Esophagus muscularis mucosa (tissue), 4 donors: ENCODE results near the gene RTP5. TPM values are rescaled to one million over a fixed set of nuclear protein-coding genes. Genes with fewer than 3 reads are reported as not detected.

ENCODE experiments used
- DNase-seq: peaks from one replicate; pipeline ENCODE4 v3.0.0-alpha.2; 2017; ENCODE audit errors: extremely low spot score
- H3K27ac ChIP-seq, 4 donors: fragments of 200-600 bp; sonication (generic); replicated peaks in 1 of 4; 1 replicate in 3 of 4; 2 replicates in 1 of 4; pipeline ENCODE4 v1.5.1; 2016 to 2019; ENCODE audit warnings: mild to moderate bottlenecking in 1 of 4
- H3K27me3 ChIP-seq, 4 donors: fragments of 200-600 bp; sonication (generic); one replicate each; pipeline versions ENCODE4 v1.5.1 to v1.6.0; 2016 to 2019
- H3K36me3 ChIP-seq, 4 donors: fragments of 200-600 bp; sonication (generic); one replicate each; pipeline ENCODE4 v1.5.1; 2016 to 2019
- H3K4me1 ChIP-seq, 4 donors: fragments of 200-600 bp; sonication (generic); one replicate each; pipeline ENCODE4 v1.5.1; 2016 to 2019
- H3K4me3 ChIP-seq, 4 donors: fragments of 200-600 bp; sonication (generic); 1 replicate in 2 of 4; 2 replicates in 2 of 4; pipeline ENCODE4 v1.5.1; 2016 to 2019; ENCODE audit warnings: mild to moderate bottlenecking in 4 of 4, moderate library complexity in 1 of 4
- H3K9me3 ChIP-seq, 4 donors: fragments of 200-600 bp; sonication (generic); 1 replicate in 3 of 4; 2 replicates in 1 of 4; pipeline ENCODE4 v1.5.1; 2016 to 2019
- EP300 ChIP-seq: sonication (generic); formaldehyde crosslinking; IDR thresholded peaks from one replicate; pipeline ENCODE4 v1.6.1; 2017; ENCODE audit warnings: antibody characterized with exemption
- POLR2A ChIP-seq: fragments of 450-650 bp; IDR thresholded peaks from one replicate; pipeline ENCODE4 v1.6.1; 2017; ENCODE audit warnings: antibody characterized with exemption, moderate library complexity, mild to moderate bottlenecking, low read depth
- POLR2AphosphoS5 ChIP-seq, 2 donors: sonication (generic); formaldehyde crosslinking; IDR thresholded peaks; one replicate each; pipeline ENCODE4 v1.6.1; 2017; ENCODE audit warnings: antibody characterized with exemption in 2 of 2
- WGBS: methylation state at CpG from one replicate; pipeline ENCODE4 v1.1.5; 2018; 5-methylcytosine and 5-hydroxymethylcytosine counted together
- intact Hi-C: fragments of 100-400 bp; cut with DNase I; formaldehyde crosslinking; loops from one replicate; pipeline ENCODE4 v1.15.1; 2023
- total RNA-seq, 4 donors: library from RNA; depleted of rRNA; stranded (reverse); fragments of >200 nt; gene quantifications; one replicate each; pipeline versions ENCODE4 v1.1.0 to v1.2.1, GENCODE V29; 2016
- TF ChIP-seq, protein P1 (sequence below), 3 experiments: fragments of 200-600 bp in 2 of 3; fragments of 450-650 bp in 1 of 3; sonication (generic) in 2 of 3; IDR thresholded peaks; one replicate each; pipeline ENCODE4 v1.5.1; 2017 to 2019; ENCODE audit warnings: antibody characterized with exemption in 3 of 3, mild to moderate bottlenecking in 2 of 3, moderate library complexity in 1 of 3

Gene RTP5
- total RNA-seq, 4 donors from 2014 or later: 0.17 TPM; not detected in 3

DNA sequence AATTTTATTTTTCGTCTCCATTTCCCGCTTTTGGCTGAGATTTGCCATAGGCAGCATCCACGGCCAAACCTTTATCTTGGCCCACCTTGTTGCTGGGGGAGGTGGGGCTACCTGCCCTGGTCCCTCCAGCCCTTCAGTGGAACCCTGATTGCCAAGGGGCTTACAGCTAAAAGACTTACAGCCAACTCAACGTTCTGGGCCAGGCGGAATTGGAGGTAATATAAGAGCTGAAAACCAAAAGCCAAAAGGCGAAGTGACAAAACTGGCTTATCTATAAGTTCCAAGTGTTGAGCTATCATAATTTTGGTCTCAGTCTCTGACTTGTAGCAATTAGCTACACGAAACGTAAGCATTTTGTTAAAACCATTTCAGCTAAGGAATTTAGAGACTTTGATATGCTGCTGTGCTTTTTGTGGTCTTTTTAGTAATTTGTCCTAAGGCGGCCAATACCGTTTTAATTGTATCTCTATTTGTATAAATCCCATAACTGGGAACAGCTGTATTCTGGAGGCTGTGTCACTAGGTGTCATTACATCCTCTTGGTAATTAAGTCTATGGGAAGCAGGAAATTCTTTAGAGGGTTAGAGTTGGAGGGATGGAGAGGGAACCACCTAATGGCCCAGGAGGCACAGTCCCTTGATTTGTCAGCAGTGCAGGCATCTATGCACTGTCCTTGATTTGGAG lies 34.9 kb upstream of the RTP5 start:
- no peak for DNase-seq
- H3K27me3 ChIP-seq: no peaks in the 10 kb centered on the region

DNA sequence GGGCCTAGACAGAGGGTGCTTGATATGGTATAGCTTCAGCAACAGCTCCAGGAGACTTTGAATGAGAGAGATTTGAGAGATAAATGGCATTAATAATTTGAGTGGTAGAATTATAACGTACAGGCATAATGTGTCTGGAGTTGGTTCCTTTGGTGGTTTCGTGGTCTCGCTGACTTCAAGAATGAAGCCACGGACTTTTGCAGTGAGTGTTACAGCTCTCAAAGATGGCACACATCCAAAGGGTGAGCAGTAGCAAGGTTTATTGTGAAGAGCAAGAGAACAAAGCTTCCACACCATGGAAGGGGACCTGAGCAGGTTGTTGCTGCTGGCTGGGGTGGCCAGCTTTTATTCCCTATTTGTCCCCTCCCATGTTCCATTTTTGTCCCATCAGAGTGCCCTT lies 33.9 kb upstream of the RTP5 start:
- WGBS: 89% methylated on average over 4 of the region's 4 CpGs
- DNase-seq: no peak
- intact Hi-C loops: no loop called here

More for the DNA sequence above, 34.9 kb upstream of the RTP5 start:
- Histone ChIP-seq H3K27ac (no peak overlapping the region), H3K36me3 (no peaks in the 10 kb centered on the region), H3K4me1 (peaks cover 0 to 5% (median 0%) of the 10 kb centered on the region in 4 donors), H3K9me3 (no peaks in the 10 kb centered on the region), H3K4me3 (no peak overlapping the region)
- WGBS: 93% methylated on average over 10 of the region's 10 CpGs
- TF ChIP-seq, protein P1, sequence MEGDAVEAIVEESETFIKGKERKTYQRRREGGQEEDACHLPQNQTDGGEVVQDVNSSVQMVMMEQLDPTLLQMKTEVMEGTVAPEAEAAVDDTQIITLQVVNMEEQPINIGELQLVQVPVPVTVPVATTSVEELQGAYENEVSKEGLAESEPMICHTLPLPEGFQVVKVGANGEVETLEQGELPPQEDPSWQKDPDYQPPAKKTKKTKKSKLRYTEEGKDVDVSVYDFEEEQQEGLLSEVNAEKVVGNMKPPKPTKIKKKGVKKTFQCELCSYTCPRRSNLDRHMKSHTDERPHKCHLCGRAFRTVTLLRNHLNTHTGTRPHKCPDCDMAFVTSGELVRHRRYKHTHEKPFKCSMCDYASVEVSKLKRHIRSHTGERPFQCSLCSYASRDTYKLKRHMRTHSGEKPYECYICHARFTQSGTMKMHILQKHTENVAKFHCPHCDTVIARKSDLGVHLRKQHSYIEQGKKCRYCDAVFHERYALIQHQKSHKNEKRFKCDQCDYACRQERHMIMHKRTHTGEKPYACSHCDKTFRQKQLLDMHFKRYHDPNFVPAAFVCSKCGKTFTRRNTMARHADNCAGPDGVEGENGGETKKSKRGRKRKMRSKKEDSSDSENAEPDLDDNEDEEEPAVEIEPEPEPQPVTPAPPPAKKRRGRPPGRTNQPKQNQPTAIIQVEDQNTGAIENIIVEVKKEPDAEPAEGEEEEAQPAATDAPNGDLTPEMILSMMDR (IDR thresholded peaks at IDR 0.05): no peak
- no peak for TF ChIP-seq EP300
- no peak for TF ChIP-seq POLR2A
- no peak for TF ChIP-seq POLR2AphosphoS5 (IDR thresholded peaks at IDR 0.05)
- intact Hi-C loops: no loop called here

DNA sequence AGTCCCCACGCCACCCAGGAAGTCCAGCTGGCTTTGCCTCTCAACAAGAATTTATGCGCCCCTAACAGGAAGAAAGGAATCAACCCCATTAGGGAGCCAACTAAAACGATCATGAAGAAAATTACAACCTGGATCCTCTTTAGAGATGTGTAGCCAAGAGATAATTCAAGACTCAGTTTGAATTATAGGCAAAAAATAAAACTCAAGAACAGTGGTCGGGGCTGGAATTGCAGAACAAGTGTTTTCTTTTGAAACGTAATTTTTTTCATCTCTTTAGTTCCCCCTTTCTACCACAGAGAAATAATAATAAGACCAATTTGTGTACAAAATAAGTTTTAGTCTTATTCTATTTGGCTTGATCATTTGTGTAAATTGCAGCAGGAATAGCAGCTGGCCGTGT lies 33.2 kb upstream of the RTP5 start:
- whole genome bisulfite sequencing: 62% methylated on average over 6 of the region's 6 CpGs

More for the DNA sequence above, 33.9 kb upstream of the RTP5 start:
- peaks cover 0 to 5% (median 0%) of the 10 kb centered on the region in 4 donors for H3K4me1 ChIP-seq
- no peak overlapping the region for H3K4me3 ChIP-seq
- H3K27ac ChIP-seq: no peak overlapping the region
- H3K9me3 ChIP-seq: no peaks in the 10 kb centered on the region
- no peak for TF ChIP-seq POLR2A
- no peak for TF ChIP-seq POLR2AphosphoS5 (IDR thresholded peaks at IDR 0.05)
- TF ChIP-seq, protein P1 (IDR thresholded peaks at IDR 0.05): no peak
- TF ChIP-seq EP300: no peak
- H3K27me3 ChIP-seq: no peaks in the 10 kb centered on the region
- no peaks in the 10 kb centered on the region for H3K36me3 ChIP-seq

DNA sequence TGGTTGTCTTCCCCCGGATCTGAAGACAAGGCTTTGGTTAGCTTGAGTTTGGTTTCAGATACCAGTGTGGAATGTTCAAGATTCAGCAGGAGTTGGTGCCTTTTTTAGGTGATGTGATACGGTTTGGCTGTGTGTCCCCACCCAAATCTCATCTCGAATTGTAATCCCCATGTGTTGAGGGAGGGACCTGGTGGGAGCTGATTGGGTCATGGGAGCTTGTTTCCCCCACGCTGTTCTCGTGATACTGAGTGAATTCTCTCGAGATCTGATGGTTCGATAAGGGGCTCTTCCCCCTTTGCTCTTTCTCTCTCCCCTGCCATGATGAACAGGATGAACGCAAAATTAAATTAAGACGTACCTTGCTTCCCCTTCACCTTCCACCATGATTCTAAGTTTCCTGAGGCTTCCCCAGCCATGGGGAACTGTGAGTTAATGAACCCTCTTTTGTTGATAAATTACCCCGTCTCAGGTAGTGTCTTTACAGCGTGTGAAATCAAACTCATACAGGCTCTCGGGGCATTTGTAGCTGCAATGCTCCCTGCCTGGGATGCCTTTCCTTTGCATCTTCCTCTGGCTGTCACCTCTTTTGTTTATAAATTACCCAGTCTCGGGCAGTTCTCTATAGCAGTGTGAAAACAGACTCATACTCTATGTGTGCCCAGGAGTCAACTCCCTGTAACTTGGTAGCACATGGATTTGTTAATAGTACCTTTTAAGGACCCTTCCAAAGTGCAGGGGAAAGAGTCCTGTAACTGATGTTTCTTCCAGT lies 32.1 kb upstream of the RTP5 start:
- Histone ChIP-seq H3K9me3 (no peaks in the 10 kb centered on the region), H3K36me3 (no peaks in the 10 kb centered on the region), H3K27ac (no peak overlapping the region), H3K4me1 (peaks cover 0 to 5% (median 0%) of the 10 kb centered on the region in 4 donors), H3K4me3 (no peak overlapping the region), H3K27me3 (no peaks in the 10 kb centered on the region)
- TF ChIP-seq POLR2AphosphoS5 (IDR thresholded peaks at IDR 0.05) (no peak), EP300 (no peak), POLR2A (no peak)
- TF ChIP-seq, protein P1 (IDR thresholded peaks at IDR 0.05): no peak
- no peak for DNase-seq
- intact Hi-C loops: no loop called here
- WGBS: 67% methylated on average over 13 of the region's 13 CpGs

More for the DNA sequence above, 33.2 kb upstream of the RTP5 start:
- Histone ChIP-seq H3K36me3 (no peaks in the 10 kb centered on the region), H3K4me3 (no peak overlapping the region), H3K27ac (no peak overlapping the region), H3K4me1 (peaks cover 0 to 5% (median 0%) of the 10 kb centered on the region in 4 donors), H3K9me3 (no peaks in the 10 kb centered on the region), H3K27me3 (no peaks in the 10 kb centered on the region)
- TF ChIP-seq, protein P1 (IDR thresholded peaks at IDR 0.05): peak in 1 of 3 experiments; percentile 2
- TF ChIP-seq EP300: no peak
- intact Hi-C loops: no loop called here
- no peak for DNase-seq
